Measurements from ENCODE around the gene TRAPPC12. TPM values are rescaled to one million over a fixed set of nuclear protein-coding genes. Genes with fewer than 3 reads are reported as not detected.

Gene TRAPPC12
- total RNA-seq, 3 donors from 2014 or later (not counting 1 experiment from before 2014, with no cell fraction given): 65.1 to 92.6 (median 86.7) TPM

DNA sequence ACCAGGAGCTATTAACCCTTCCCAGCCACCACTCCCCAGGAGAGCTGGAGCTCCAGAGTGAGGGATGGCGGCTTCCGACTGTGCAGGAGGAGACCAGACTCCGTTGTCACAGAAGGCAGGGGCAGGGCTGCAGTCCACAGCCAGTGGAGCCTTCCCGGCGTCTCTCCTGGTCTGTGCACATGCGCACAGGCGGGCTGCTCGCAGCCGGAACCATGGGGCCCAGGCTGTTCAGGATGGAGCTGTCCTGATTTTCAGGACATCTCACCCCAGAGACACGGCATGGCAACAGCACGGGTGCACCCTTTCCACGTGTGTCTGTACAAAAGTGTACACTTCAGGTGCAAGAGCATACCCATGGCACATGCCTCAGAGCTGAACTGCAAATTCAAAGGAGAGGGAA is 30.7 kb upstream of the TRAPPC12 start:
- Mint-ChIP-seq H3K4me1 (peaks cover 8 to 12% of the 10 kb centered on the region in 2 donors), H3K4me3 (no peak overlapping the region), H3K27me3 (ENCODE audit: low read depth in 2 of 2) (no peaks in the 10 kb centered on the region), H3K36me3 (peaks cover 9% of the 10 kb centered on the region), H3K9me3 (peaks cover 0 to 2% of the 10 kb centered on the region in 2 donors), H3K27ac (no peak overlapping the region)
- no peak overlapping the region for H3K4me3 ChIP-seq (ENCODE audit: low read length)
- H3K4me1 ChIP-seq (ENCODE audit: control insufficient read depth, insufficient read depth, low read length): no peaks in the 10 kb centered on the region
- no peaks in the 10 kb centered on the region for H3K9me3 ChIP-seq (ENCODE audit: control insufficient read depth, insufficient read depth, low read length)
- 98% methylated on average over 12 of the region's 12 CpGs for WGBS (ENCODE audit: insufficient coverage)
- no peaks in the 10 kb centered on the region for H3K27me3 ChIP-seq (ENCODE audit: control insufficient read depth, insufficient read depth, low read length)
- TF ChIP-seq, protein P1, sequence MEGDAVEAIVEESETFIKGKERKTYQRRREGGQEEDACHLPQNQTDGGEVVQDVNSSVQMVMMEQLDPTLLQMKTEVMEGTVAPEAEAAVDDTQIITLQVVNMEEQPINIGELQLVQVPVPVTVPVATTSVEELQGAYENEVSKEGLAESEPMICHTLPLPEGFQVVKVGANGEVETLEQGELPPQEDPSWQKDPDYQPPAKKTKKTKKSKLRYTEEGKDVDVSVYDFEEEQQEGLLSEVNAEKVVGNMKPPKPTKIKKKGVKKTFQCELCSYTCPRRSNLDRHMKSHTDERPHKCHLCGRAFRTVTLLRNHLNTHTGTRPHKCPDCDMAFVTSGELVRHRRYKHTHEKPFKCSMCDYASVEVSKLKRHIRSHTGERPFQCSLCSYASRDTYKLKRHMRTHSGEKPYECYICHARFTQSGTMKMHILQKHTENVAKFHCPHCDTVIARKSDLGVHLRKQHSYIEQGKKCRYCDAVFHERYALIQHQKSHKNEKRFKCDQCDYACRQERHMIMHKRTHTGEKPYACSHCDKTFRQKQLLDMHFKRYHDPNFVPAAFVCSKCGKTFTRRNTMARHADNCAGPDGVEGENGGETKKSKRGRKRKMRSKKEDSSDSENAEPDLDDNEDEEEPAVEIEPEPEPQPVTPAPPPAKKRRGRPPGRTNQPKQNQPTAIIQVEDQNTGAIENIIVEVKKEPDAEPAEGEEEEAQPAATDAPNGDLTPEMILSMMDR (IDR thresholded peaks at IDR 0.05): no peak
- intact Hi-C loops (cut with micrococcal nuclease): no loop called here
- DNase-seq (no peak), ATAC-seq (no peak)
- no peak overlapping the region for H3K27ac ChIP-seq (ENCODE audit: low read length)
- peaks cover 12% of the 10 kb centered on the region for H3K36me3 ChIP-seq (ENCODE audit: control insufficient read depth, insufficient read depth, low read length)

DNA sequence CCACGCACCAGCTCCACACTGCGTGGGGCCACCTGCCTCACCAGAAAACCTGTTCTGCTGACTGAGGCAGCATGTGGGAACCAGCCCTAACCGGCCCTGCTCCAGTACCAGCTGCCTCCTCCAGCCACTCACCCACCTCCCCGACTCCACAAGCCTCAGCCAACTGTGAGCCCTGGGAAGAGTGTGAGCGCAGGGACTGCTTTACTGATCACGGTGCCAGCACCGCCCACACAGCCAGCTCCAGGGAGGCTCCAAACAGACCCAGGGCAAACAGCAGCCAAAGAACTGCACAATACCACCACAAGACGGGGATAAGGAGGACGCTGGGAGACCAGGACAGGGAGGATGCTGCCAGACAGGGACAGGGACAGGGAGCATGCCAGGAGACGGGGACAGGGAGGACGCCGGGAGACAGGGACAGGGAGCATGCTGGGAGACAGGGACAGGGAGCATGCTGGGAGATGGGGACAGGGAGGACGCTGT is 30.2 kb upstream of the TRAPPC12 start:
- intact Hi-C loops (cut with micrococcal nuclease): no loop called here
- Histone ChIP-seq H3K9me3 (ENCODE audit: control insufficient read depth, insufficient read depth, low read length) (no peaks in the 10 kb centered on the region), H3K4me1 (ENCODE audit: control insufficient read depth, insufficient read depth, low read length) (no peaks in the 10 kb centered on the region), H3K36me3 (ENCODE audit: control insufficient read depth, insufficient read depth, low read length) (peaks cover 17% of the 10 kb centered on the region), H3K27ac (ENCODE audit: low read length) (no peak overlapping the region), H3K4me3 (ENCODE audit: low read length) (no peak overlapping the region), H3K27me3 (ENCODE audit: control insufficient read depth, insufficient read depth, low read length) (no peaks in the 10 kb centered on the region)
- no peak overlapping the region for H3K4me3 Mint-ChIP-seq
- H3K9me3 Mint-ChIP-seq: peaks cover 0 to 2% of the 10 kb centered on the region in 2 donors
- H3K27me3 Mint-ChIP-seq (ENCODE audit: low read depth in 2 of 2): no peaks in the 10 kb centered on the region
- H3K4me1 Mint-ChIP-seq: peaks cover 8 to 12% of the 10 kb centered on the region in 2 donors
- DNase-seq (no peak), ATAC-seq (no peak)
- peaks cover 9% of the 10 kb centered on the region for H3K36me3 Mint-ChIP-seq
- no peak overlapping the region for H3K27ac Mint-ChIP-seq
- 97% methylated on average over 13 of the region's 13 CpGs for WGBS (ENCODE audit: insufficient coverage)
- TF ChIP-seq, protein P1 (IDR thresholded peaks at IDR 0.05): no peak

DNA sequence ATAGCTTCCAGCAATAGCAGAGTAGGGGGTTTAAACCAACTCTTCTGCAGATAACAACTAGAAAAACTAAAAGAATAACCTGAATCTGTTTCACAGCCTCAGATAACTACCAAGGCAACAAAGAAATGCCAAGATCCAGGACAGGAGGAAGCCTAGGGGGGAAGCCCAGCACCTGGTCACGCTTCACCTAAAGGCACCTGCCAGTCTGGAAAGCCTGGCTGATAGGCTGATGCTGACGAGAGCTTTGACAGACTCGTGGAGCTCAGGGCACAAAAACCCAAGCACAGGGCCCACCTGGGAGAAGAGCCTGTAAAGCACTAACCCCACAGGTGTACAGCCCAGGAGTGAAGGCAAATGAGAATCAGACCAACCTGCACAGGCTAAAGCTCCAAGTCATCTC is 24.5 kb upstream of the TRAPPC12 start:
- no peaks in the 10 kb centered on the region for H3K27me3 Mint-ChIP-seq (ENCODE audit: low read depth in 2 of 2)
- 86% methylated on average over 3 of the region's 3 CpGs for WGBS (ENCODE audit: insufficient coverage)
- DNase-seq (no peak), ATAC-seq (no peak)
- H3K36me3 ChIP-seq (ENCODE audit: control insufficient read depth, insufficient read depth, low read length): peaks cover 14% of the 10 kb centered on the region
- H3K4me3 ChIP-seq (ENCODE audit: low read length): no peak overlapping the region
- no peak overlapping the region for H3K27ac Mint-ChIP-seq
- no peak overlapping the region for H3K4me3 Mint-ChIP-seq
- H3K27ac ChIP-seq (ENCODE audit: low read length): no peak overlapping the region
- peaks cover 4% of the 10 kb centered on the region for H3K4me1 ChIP-seq (ENCODE audit: control insufficient read depth, insufficient read depth, low read length)
- peaks cover 20 to 24% of the 10 kb centered on the region in 2 donors for H3K4me1 Mint-ChIP-seq
- H3K36me3 Mint-ChIP-seq: no peaks in the 10 kb centered on the region
- intact Hi-C loops (cut with micrococcal nuclease): no loop called here
- H3K27me3 ChIP-seq (ENCODE audit: control insufficient read depth, insufficient read depth, low read length): no peaks in the 10 kb centered on the region
- no peaks in the 10 kb centered on the region for H3K9me3 ChIP-seq (ENCODE audit: control insufficient read depth, insufficient read depth, low read length)
- peaks cover 0 to 2% of the 10 kb centered on the region in 2 donors for H3K9me3 Mint-ChIP-seq
- TF ChIP-seq, protein P1 (IDR thresholded peaks at IDR 0.05): no peak

GRCh38 chr2:3355951-3356569 is 23.4 kb upstream of the TRAPPC12 start:
- H3K27me3 ChIP-seq (ENCODE audit: control insufficient read depth, insufficient read depth, low read length): no peaks in the 10 kb centered on the region
- no peak overlapping the region for H3K4me3 ChIP-seq (ENCODE audit: low read length)
- no peak for ATAC-seq
- DNase-seq: no peak
- peaks cover 0 to 2% of the 10 kb centered on the region in 2 donors for H3K9me3 Mint-ChIP-seq
- no peak overlapping the region for H3K27ac ChIP-seq (ENCODE audit: low read length)
- H3K36me3 Mint-ChIP-seq: no peaks in the 10 kb centered on the region
- no peak overlapping the region for H3K4me3 Mint-ChIP-seq
- H3K27me3 Mint-ChIP-seq (ENCODE audit: low read depth in 2 of 2): no peaks in the 10 kb centered on the region
- TF ChIP-seq, protein P1 (IDR thresholded peaks at IDR 0.05): no peak
- intact Hi-C loops (cut with micrococcal nuclease): no loop called here
- WGBS (ENCODE audit: insufficient coverage): 93% methylated on average over 7 of the region's 8 CpGs
- peaks cover 21 to 34% of the 10 kb centered on the region in 2 donors for H3K4me1 Mint-ChIP-seq
- peaks cover 4% of the 10 kb centered on the region for H3K4me1 ChIP-seq (ENCODE audit: control insufficient read depth, insufficient read depth, low read length)
- H3K27ac Mint-ChIP-seq: peak overlapping the region; percentile 43 to 58
- no peaks in the 10 kb centered on the region for H3K9me3 ChIP-seq (ENCODE audit: control insufficient read depth, insufficient read depth, low read length)
- peaks cover 14% of the 10 kb centered on the region for H3K36me3 ChIP-seq (ENCODE audit: control insufficient read depth, insufficient read depth, low read length)

Measured in natural killer cell (primary cell).